ENCODE results near the gene OTOS. TPM values are rescaled to one million over a fixed set of nuclear protein-coding genes. Genes with fewer than 3 reads are reported as not detected.

OTOS gene
- total RNA-seq, 1 experiment from 2014 or later, result not detected

- no peaks in the 10 kb centered on the region for H3K4me1 ChIP-seq (ENCODE audit: control insufficient read depth in 1 of 2, insufficient read depth in 2 of 2, low read length in 2 of 2)
- no peak for DNase-seq (ENCODE audit: low read depth, low spot score)
- no TSS peak for BruUV-seq (replicated peaks)
- ChIA-PET RAD21 (ENCODE audit: low non-redundant PET in 1 of 2, low total read pairs in 2 of 2, uncharacterized antibody in 2 of 2, unreplicated experiment in 2 of 2) (no interaction called here), CTCF (no interaction called here), POLR2A (no interaction called here)
- H2AFZ ChIP-seq (ENCODE audit: low read depth, low read length, poor library complexity, severe bottlenecking), result no peak overlapping the region
- TF ChIP-seq, protein P1, sequence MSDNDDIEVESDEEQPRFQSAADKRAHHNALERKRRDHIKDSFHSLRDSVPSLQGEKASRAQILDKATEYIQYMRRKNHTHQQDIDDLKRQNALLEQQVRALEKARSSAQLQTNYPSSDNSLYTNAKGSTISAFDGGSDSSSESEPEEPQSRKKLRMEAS (IDR thresholded peaks at IDR 0.05), result no peak
- TF ChIP-seq SP1 (IDR thresholded peaks at IDR 0.05; ENCODE audit: low read depth) (no peak), ELF1 (IDR thresholded peaks at IDR 0.05; ENCODE audit: borderline replicate concordance, low read depth) (no peak), JUND (IDR thresholded peaks at IDR 0.05) (no peak), FOSL1 (IDR thresholded peaks at IDR 0.05; ENCODE audit: low read depth) (no peak), CBX3 (IDR thresholded peaks at IDR 0.05; ENCODE audit: low read depth) (no peak), YY1 (IDR thresholded peaks at IDR 0.05; ENCODE audit: extremely low read depth, insufficient replicate concordance, low read depth, low read length) (no peak), POLR2A (IDR thresholded peaks at IDR 0.05; ENCODE audit: borderline replicate concordance, extremely low read depth, insufficient read depth, insufficient read length) (no peak), CEBPB (IDR thresholded peaks at IDR 0.05; ENCODE audit: low read depth) (no peak), EZH2 (IDR thresholded peaks at IDR 0.05) (no peak), RAD21 (IDR thresholded peaks at IDR 0.05; ENCODE audit: low read depth) (no peak), ZFX (IDR thresholded peaks at IDR 0.05) (no peak), SIN3A (IDR thresholded peaks at IDR 0.05; ENCODE audit: low read depth) (no peak), POLR2AphosphoS5 (IDR thresholded peaks at IDR 0.05; ENCODE audit: low read depth, low read length) (no peak), ZBTB33 (IDR thresholded peaks at IDR 0.05; ENCODE audit: extremely low read depth, insufficient replicate concordance, low read length) (no peak), EGR1 (IDR thresholded peaks at IDR 0.05; ENCODE audit: low read depth) (no peak), SRF (IDR thresholded peaks at IDR 0.05; ENCODE audit: low read depth) (no peak), EZH2phosphoT487 (IDR thresholded peaks at IDR 0.05; ENCODE audit: borderline replicate concordance) (no peak)
- TF ChIP-seq, protein P2, sequence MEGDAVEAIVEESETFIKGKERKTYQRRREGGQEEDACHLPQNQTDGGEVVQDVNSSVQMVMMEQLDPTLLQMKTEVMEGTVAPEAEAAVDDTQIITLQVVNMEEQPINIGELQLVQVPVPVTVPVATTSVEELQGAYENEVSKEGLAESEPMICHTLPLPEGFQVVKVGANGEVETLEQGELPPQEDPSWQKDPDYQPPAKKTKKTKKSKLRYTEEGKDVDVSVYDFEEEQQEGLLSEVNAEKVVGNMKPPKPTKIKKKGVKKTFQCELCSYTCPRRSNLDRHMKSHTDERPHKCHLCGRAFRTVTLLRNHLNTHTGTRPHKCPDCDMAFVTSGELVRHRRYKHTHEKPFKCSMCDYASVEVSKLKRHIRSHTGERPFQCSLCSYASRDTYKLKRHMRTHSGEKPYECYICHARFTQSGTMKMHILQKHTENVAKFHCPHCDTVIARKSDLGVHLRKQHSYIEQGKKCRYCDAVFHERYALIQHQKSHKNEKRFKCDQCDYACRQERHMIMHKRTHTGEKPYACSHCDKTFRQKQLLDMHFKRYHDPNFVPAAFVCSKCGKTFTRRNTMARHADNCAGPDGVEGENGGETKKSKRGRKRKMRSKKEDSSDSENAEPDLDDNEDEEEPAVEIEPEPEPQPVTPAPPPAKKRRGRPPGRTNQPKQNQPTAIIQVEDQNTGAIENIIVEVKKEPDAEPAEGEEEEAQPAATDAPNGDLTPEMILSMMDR (IDR thresholded peaks at IDR 0.05 in 2 of 3, conservative IDR thresholded peaks at IDR 0.05 in 1 of 3; ENCODE audit: borderline replicate concordance in 1 of 3, insufficient read depth in 1 of 3, low read depth in 2 of 3, low read length in 2 of 3), result no peak
- H3K9me3 ChIP-seq (ENCODE audit: control insufficient read depth in 1 of 2, insufficient read depth in 1 of 2, low read depth in 1 of 2, low read length in 2 of 2), result no peaks in the 10 kb centered on the region
- no peak overlapping the region for H3K27ac ChIP-seq (ENCODE audit: low read depth, low read length)
- H4K20me1 ChIP-seq (ENCODE audit: insufficient read depth), result no peaks in the 10 kb centered on the region
- H3K79me2 ChIP-seq (ENCODE audit: insufficient read depth, low read length), result no peaks in the 10 kb centered on the region
- H3K36me3 ChIP-seq (ENCODE audit: control insufficient read depth in 1 of 2, insufficient read depth in 2 of 2, low read length in 2 of 2), result no peaks in the 10 kb centered on the region
- no peak overlapping the region for H3K4me3 ChIP-seq (replicated peaks in 1 of 2; ENCODE audit: low read depth in 1 of 2, low read length in 2 of 2)
- intact Hi-C loops (cut with micrococcal nuclease), result no loop called here
- no peak for ATAC-seq
- H3K4me2 ChIP-seq (ENCODE audit: low read length), result no peak overlapping the region
- no peak overlapping the region for H3K9ac ChIP-seq (ENCODE audit: low read length)
- no peaks in the 10 kb centered on the region; the same call in 1 of the 2 replicates for H3K27me3 ChIP-seq (ENCODE audit: insufficient read depth, low read length)
- H3K9me2 ChIP-seq (ENCODE audit: insufficient read depth), result no peaks in the 10 kb centered on the region
Observed at GRCh38 chr2:240169486-240170353, 29.3 kb upstream of the OTOS start.

Measured in HCT116 (cell line).